A673 (cell line): ENCODE data around the gene ATP2B1. TPM values are rescaled to one million over a fixed set of nuclear protein-coding genes. Genes with fewer than 3 reads are reported as not detected.

Experiments
- BruUV-seq: library from RNA; stranded (reverse); fragments of 400-500 nt; replicated peaks from 2 replicates; lab custom pipeline; 2021; lab: Mats Ljungman, UMichigan
- CTCF ChIA-PET: fragments of 300-600 bp; sonication (Branson Sonifier 250); formaldehyde crosslinking; loops from one replicate; lab custom pipeline; 2022; ENCODE audit warnings: antibody characterized with exemption; lab: Charles Lee
- POLR2A ChIA-PET: fragments of 300-600 bp; sonication (Branson Sonifier 250); formaldehyde crosslinking; loops from one replicate; lab custom pipeline; 2022; ENCODE audit warnings: antibody characterized with exemption; ENCODE audit not compliant: low non-redundant PET; lab: Charles Lee
- DNase-seq: peaks from one replicate; pipeline ENCODE4 v3.0.0-alpha.2; 2015; ENCODE audit warnings: low spot score
- H3K27ac ChIP-seq: fragments of 200-600 bp; sonication (generic); 2 replicates; pipeline ENCODE4 v1.5.1; 2016; ENCODE audit warnings: mixed run types, low read depth, mild to moderate bottlenecking, mixed read lengths, antibody characterized with exemption, low read length; ENCODE audit not compliant: poor library complexity, severe bottlenecking
- H3K27me3 ChIP-seq: fragments of 200-600 bp; sonication (generic); replicated peaks from 2 replicates; pipeline ENCODE4 v1.6.1; 2017; ENCODE audit warnings: mixed run types, low read depth, mild to moderate bottlenecking, mixed read lengths, antibody characterized with exemption, low read length; ENCODE audit not compliant: insufficient read depth, poor library complexity
- H3K36me3 ChIP-seq: fragments of 200-600 bp; sonication (generic); 2 replicates; pipeline ENCODE4 v1.6.1; 2016; ENCODE audit warnings: mixed run types, mild to moderate bottlenecking, mixed read lengths, antibody characterized with exemption, low read length; ENCODE audit not compliant: insufficient read depth, poor library complexity, severe bottlenecking
- H3K4me1 ChIP-seq: fragments of 200-600 bp; sonication (generic); 2 replicates; pipeline ENCODE4 v1.6.1; 2017; ENCODE audit warnings: mixed run types, mild to moderate bottlenecking, mixed read lengths, antibody characterized with exemption, low read length; ENCODE audit not compliant: insufficient read depth, poor library complexity, severe bottlenecking
- H3K4me3 ChIP-seq: fragments of 200-600 bp; sonication (generic); 2 replicates; pipeline ENCODE4 v1.5.1; 2016; ENCODE audit warnings: low read depth, mixed run types, mild to moderate bottlenecking, mixed read lengths, low read length; ENCODE audit not compliant: poor library complexity, severe bottlenecking
- H3K9me3 ChIP-seq: fragments of 200-600 bp; sonication (generic); 2 replicates; pipeline ENCODE4 v1.6.1; 2016; ENCODE audit warnings: mixed run types, low read depth, mild to moderate bottlenecking, mixed read lengths, antibody characterized with exemption, low read length; ENCODE audit not compliant: poor library complexity, severe bottlenecking
- EZH2 ChIP-seq: fragments of 200-600 bp; sonication (generic); IDR thresholded peaks from 2 replicates; pipeline ENCODE4 v1.6.1; 2017; ENCODE audit warnings: borderline replicate concordance, low read depth, mild to moderate bottlenecking, mixed read lengths, antibody characterized with exemption, low read length; ENCODE audit not compliant: poor library complexity, severe bottlenecking
- intact Hi-C: fragments of 100-400 bp; cut with micrococcal nuclease; formaldehyde crosslinking; loops from one replicate; pipeline ENCODE4 v1.10.0; 2022; ENCODE audit not compliant: unreplicated experiment
- total RNA-seq: library from RNA; stranded (reverse); gene quantifications from 2 replicates; pipeline ENCODE4 v1.2.3, GENCODE V29; 2021
- TF ChIP-seq, protein P1 (sequence below): fragments of 300-800, 200-600 bp; sonication (generic); conservative IDR thresholded peaks from 2 replicates; pipeline ENCODE4 v1.5.1; 2017; ENCODE audit warnings: low read depth, mild to moderate bottlenecking, antibody characterized with exemption, low read length, moderate library complexity, mixed read lengths

The ATP2B1 gene
- total RNA-seq, 1 experiment from 2014 or later, result 44.2 TPM

DNA sequence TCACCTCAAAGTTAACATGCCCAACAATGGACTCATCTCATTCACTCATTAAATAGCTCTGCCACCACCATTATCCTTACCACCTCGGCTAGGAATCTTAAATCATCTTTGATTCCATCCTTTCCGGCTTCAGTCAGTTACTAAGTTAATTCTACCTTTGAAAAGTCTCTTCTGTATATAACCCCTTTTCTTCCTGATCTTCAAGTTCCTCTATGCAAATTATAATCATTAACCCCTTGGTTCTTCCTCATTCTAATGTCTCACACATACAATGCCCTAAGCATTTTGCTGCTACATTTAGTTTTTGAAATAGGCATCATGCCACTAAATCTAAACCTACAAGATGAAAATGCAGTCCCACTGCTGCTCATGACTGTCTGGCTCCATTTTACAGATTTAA is 51.6 kb downstream of the ATP2B1 start:
- TF ChIP-seq, protein P1, sequence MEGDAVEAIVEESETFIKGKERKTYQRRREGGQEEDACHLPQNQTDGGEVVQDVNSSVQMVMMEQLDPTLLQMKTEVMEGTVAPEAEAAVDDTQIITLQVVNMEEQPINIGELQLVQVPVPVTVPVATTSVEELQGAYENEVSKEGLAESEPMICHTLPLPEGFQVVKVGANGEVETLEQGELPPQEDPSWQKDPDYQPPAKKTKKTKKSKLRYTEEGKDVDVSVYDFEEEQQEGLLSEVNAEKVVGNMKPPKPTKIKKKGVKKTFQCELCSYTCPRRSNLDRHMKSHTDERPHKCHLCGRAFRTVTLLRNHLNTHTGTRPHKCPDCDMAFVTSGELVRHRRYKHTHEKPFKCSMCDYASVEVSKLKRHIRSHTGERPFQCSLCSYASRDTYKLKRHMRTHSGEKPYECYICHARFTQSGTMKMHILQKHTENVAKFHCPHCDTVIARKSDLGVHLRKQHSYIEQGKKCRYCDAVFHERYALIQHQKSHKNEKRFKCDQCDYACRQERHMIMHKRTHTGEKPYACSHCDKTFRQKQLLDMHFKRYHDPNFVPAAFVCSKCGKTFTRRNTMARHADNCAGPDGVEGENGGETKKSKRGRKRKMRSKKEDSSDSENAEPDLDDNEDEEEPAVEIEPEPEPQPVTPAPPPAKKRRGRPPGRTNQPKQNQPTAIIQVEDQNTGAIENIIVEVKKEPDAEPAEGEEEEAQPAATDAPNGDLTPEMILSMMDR, result no peak
- TF ChIP-seq EZH2, result no peak
- peaks cover 6% of the 10 kb centered on the region for H3K36me3 ChIP-seq
- no peak for DNase-seq
- H3K9me3 ChIP-seq, result no peaks in the 10 kb centered on the region
- peaks cover 4% of the 10 kb centered on the region for H3K4me1 ChIP-seq
- no TSS peak for BruUV-seq
- H3K4me3 ChIP-seq, result no peak overlapping the region
- ChIA-PET POLR2A (interaction anchor here (0.6 kb wide), 1 partner anchor 12 kb away, joined by 3 read pairs; no protein-coding TSS in a partner anchor), CTCF (no interaction called here)
- no peak overlapping the region for H3K27ac ChIP-seq
- intact Hi-C loops, result no loop called here
- H3K27me3 ChIP-seq, result no peaks in the 10 kb centered on the region

DNA sequence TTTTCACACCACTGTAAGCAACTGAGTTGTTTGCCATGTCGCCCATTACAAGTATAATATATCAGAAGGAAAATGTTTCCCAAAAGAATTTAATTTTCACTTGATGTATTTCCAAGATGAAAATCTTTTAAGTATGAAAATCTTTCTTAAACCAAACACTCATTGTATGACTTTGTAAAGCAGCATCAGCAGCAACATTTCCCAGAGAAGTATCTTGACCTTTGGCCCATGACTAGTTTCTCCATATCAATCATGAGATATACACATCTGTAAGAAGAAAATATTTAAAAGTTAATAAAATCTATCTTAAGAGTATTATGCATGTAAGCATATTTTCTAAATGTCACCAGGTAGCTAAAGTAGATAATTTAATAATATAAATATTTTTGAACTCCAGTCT is 52.8 kb downstream of the ATP2B1 start:
- H3K27me3 ChIP-seq, result no peaks in the 10 kb centered on the region
- intact Hi-C loops, result no loop called here
- peaks cover 6% of the 10 kb centered on the region for H3K36me3 ChIP-seq
- H3K4me3 ChIP-seq, result no peak overlapping the region
- no peak for TF ChIP-seq EZH2
- TF ChIP-seq, protein P1, result no peak
- no peaks in the 10 kb centered on the region for H3K9me3 ChIP-seq
- ChIA-PET POLR2A (no interaction called here), CTCF (no interaction called here)
- H3K27ac ChIP-seq, result no peak overlapping the region
- DNase-seq, result no peak
- no TSS peak for BruUV-seq
- peaks cover 4% of the 10 kb centered on the region for H3K4me1 ChIP-seq

DNA sequence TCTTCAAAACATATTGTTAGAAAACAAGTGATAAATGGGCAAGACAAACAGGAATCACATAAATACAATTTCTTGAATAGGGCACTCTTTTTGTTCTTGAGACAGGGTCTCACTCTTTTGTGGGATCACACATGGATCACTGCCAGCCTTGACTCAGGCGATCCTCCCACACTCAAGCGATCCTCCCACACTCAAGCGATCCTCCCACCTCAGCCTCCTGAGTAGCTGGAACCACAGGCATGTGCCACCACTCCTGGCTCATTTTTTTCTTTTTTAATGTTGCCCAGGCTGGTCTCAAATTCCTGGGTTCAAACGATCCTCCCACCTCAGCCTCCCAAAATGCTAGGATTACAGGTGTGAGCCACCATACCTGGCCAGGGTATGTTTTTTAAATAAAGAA is 57.4 kb downstream of the ATP2B1 start:
- Histone ChIP-seq H3K4me3 (no peak overlapping the region), H3K36me3 (peaks cover 6% of the 10 kb centered on the region), H3K4me1 (no peaks in the 10 kb centered on the region), H3K9me3 (no peaks in the 10 kb centered on the region), H3K27me3 (no peaks in the 10 kb centered on the region), H3K27ac (no peak overlapping the region)
- intact Hi-C loops, result no loop called here
- TF ChIP-seq EZH2, result no peak
- TF ChIP-seq, protein P1, result no peak
- DNase-seq, result no peak
- POLR2A ChIA-PET, result no interaction called here
- BruUV-seq, result no TSS peak
- CTCF ChIA-PET, result no interaction called here
